Muscle of back (tissue), 11 donors: ENCODE data around the gene NEU3. TPM values are rescaled to one million over a fixed set of nuclear protein-coding genes. Genes with fewer than 3 reads are reported as not detected.
"Not testable (repeated sequence)": the region's sequence is repeated elsewhere in the genome, so short reads cannot be mapped to it uniquely, and the experiment has no call there.

ENCODE experiments used
- DNase-seq, 3 donors: peaks; one replicate each; pipeline versions ENCODE4 v3.0.0 to v3.0.0-alpha.2; 2013
- polyA plus RNA-seq, 10 donors: library from polyadenylated mRNA; unstranded; fragments of 120-200 nt; gene quantifications; one replicate each; pipeline ENCODE4 v1.2.1, GENCODE V29; 2013; ENCODE audit not compliant: insufficient read length in 10 of 10

The NEU3 gene
- polyA plus RNA-seq, 10 donors, result 5.1 to 22.8 (median 16.5) TPM

- no peak for DNase-seq
Measured at GRCh38 chr11:75028724-75029123, 40.0 kb downstream of the NEU3 start.

GRCh38 chr11:75029836-75030631 is 41.3 kb downstream of the NEU3 start:
- no peak for DNase-seq

GRCh38 chr11:75031224-75031753 is 42.6 kb downstream of the NEU3 start:
- no peak for DNase-seq

GRCh38 chr11:75031771-75032549 is 43.2 kb downstream of the NEU3 start:
- DNase-seq, result peak in 2 of 3 donors; percentile 38 to 62

- DNase-seq, result no peak
Measured at GRCh38 chr11:75032550-75032935, 43.8 kb downstream of the NEU3 start.

- no peak for DNase-seq
Measured at GRCh38 chr11:75033916-75034315, 45.2 kb downstream of the NEU3 start.

- no peak for DNase-seq
Measured at GRCh38 chr11:75035256-75035655, 46.5 kb downstream of the NEU3 start.

GRCh38 chr11:75035911-75036565 is 47.3 kb downstream of the NEU3 start:
- peak in 1 of 3 donors; percentile 14 for DNase-seq

- DNase-seq, result no peak
Measured at GRCh38 chr11:75040167-75040770, 51.5 kb downstream of the NEU3 start.

- DNase-seq, result no peak
Measured at GRCh38 chr11:75041263-75041662, 52.5 kb downstream of the NEU3 start.

- not testable (repeated sequence) for DNase-seq
Measured at GRCh38 chr11:75041821-75042220, 53.1 kb downstream of the NEU3 start.

- DNase-seq, result not testable (repeated sequence)
Measured at GRCh38 chr11:75044381-75045170, 55.8 kb downstream of the NEU3 start.

GRCh38 chr11:75046668-75047067 is 57.9 kb downstream of the NEU3 start:
- DNase-seq, result not testable (repeated sequence)

- no peak for DNase-seq
Measured at GRCh38 chr11:75047191-75047590, 58.5 kb downstream of the NEU3 start.

- DNase-seq, result not testable (repeated sequence)
Measured at GRCh38 chr11:75049501-75050266, 61.0 kb downstream of the NEU3 start.

- no peak for DNase-seq
Measured at GRCh38 chr11:75050516-75050915, 61.8 kb downstream of the NEU3 start.

- no peak for DNase-seq
Measured at GRCh38 chr11:75051043-75051442, 62.3 kb downstream of the NEU3 start.

GRCh38 chr11:75052457-75052856 is 63.7 kb downstream of the NEU3 start:
- no peak for DNase-seq

- no peak for DNase-seq
Measured at GRCh38 chr11:75055511-75055910, 66.8 kb downstream of the NEU3 start.

- DNase-seq, result no peak
Measured at GRCh38 chr11:75056814-75057213, 68.1 kb downstream of the NEU3 start.
